Epithelial cell of esophagus (primary cell): Measurements from ENCODE around the gene DNPH1.

ENCODE experiments used
- DNase-seq: peaks from one replicate; pipeline ENCODE4 v3.0.0; 2010; ENCODE audit warnings: low read depth
- H3K4me3 ChIP-seq: 2 replicates; pipeline ENCODE4 v1.5.1; 2011; ENCODE audit warnings: mild to moderate bottlenecking, low read length, control low read depth
- TF ChIP-seq, protein P1 (sequence below): IDR thresholded peaks from 2 replicates; pipeline ENCODE4 v1.5.1; 2011; ENCODE audit warnings: low read depth, mild to moderate bottlenecking, low read length, control low read depth, inconsistent platforms; ENCODE audit not compliant: insufficient read depth; ENCODE audit errors: missing control alignments

Gene DNPH1

DNA sequence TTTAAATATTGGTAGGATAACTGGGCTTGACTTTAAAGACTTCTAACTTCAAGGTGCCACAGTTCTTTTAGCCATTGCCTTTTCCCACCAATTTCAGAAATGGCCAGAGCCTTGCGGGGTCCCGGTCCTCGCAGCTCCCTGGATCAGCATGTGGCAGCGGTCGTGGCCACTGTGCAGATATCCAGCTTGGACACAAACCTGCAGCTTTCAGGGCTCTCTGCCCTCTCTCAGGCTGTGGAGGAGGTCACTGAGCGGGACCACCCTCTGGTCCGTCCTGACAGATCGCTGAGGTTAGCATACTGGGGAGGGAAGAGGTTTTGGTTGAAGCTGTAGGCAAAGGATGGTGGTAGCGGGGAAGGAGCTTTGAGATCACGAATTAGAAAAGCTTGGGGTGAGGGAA, 40.9 kb downstream of the DNPH1 start:
- H3K4me3 ChIP-seq, result peak overlapping the region; percentile 26
- no peak for DNase-seq
- TF ChIP-seq, protein P1, sequence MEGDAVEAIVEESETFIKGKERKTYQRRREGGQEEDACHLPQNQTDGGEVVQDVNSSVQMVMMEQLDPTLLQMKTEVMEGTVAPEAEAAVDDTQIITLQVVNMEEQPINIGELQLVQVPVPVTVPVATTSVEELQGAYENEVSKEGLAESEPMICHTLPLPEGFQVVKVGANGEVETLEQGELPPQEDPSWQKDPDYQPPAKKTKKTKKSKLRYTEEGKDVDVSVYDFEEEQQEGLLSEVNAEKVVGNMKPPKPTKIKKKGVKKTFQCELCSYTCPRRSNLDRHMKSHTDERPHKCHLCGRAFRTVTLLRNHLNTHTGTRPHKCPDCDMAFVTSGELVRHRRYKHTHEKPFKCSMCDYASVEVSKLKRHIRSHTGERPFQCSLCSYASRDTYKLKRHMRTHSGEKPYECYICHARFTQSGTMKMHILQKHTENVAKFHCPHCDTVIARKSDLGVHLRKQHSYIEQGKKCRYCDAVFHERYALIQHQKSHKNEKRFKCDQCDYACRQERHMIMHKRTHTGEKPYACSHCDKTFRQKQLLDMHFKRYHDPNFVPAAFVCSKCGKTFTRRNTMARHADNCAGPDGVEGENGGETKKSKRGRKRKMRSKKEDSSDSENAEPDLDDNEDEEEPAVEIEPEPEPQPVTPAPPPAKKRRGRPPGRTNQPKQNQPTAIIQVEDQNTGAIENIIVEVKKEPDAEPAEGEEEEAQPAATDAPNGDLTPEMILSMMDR, result no peak

DNA sequence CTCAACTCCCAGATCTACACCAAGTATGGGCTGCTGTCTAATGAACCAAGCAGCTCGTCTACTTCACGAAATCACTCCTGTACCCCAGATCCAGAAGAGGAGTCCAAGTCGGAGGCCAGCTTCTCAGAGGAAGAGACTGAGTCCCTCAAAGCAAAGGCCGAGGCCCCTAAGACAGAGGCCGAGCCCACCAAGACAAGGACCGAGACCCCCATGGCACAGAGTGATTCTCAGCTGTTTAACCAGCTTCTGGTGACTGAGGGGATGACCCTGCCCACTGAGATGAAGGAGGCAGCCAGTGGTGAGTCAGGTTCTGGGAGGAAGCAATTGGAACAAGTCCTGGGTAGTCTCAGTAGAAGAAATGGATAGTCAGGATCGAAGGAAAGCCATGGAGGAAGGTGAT, 41.5 kb downstream of the DNPH1 start:
- TF ChIP-seq, protein P1, result no peak
- H3K4me3 ChIP-seq, result peak overlapping the region; percentile 26

DNA sequence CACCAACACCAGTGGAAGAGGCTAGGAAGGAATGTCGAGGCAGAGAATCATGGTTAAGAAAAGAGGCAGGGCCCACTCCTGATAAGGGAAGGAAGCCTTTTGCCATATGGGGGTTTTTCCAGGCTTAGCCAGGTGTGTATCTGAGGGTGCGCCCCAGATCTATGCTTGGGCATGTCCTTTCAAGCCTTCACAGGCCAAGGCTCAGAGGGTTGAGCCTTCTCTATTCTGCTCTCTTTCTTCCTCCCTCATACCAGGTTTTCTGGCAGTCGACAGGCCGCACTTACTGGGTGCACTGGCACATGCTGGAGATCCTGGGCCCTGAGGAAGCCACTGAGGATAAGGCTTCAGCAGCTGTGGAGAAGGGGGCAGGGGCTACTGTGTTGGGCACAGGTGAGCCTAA, 42.6 kb downstream of the DNPH1 start:
- DNase-seq, result peak; percentile 79
- peak overlapping the region; percentile 26 for H3K4me3 ChIP-seq
- TF ChIP-seq, protein P1, result no peak

More for the DNA sequence above, 41.5 kb downstream of the DNPH1 start:
- DNase-seq, result no peak

DNA sequence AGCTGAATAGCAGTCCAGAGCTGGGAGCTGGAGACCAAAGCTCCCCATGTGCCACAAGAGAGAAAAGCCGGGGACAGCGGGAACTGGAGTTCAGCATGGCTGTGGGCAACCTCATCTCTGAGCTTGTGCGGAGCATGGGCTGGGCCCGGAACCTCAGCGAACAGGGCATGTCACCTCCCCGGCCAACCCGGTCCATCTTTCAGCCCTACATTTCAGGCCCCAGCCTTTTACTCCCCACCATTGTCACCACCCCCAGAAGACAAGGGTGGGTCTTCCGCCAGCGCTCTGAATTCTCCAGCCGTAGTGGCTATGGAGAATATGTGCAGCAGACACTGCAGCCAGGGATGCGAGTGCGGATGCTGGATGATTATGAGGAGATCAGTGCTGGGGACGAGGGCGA, 43.3 kb downstream of the DNPH1 start:
- H3K4me3 ChIP-seq, result no peak overlapping the region
- TF ChIP-seq, protein P1, result no peak
- no peak for DNase-seq

DNA sequence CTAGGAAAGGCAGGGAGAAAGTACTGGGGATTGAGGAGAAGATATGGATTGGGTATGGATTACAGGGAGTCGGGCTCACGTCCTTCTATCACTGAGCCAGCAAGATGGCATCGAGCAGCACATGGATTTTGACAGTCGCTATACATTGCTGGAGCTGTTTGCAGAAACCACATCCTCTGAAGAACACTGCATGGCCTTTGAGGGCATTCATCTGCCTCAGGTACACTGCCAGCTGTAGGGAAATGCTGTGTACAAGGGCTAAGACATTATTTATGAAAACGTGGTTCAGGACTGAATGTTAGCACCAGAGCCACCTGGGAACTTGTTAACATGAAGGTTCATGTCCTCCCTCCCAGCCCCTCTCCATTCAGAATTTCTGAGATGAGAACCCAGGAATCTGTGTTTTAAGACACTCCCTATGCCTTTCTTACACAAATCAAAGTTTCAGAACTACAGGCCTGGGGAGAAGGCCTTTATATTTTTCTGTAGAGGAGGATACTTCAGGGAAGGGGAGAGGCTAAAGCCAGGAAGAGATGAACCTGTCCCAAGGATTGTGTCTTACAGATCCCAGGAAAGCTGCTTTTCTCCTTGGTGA, 43.8 kb downstream of the DNPH1 start:
- no peak overlapping the region for H3K4me3 ChIP-seq
- TF ChIP-seq, protein P1, result no peak
- no peak for DNase-seq

DNA sequence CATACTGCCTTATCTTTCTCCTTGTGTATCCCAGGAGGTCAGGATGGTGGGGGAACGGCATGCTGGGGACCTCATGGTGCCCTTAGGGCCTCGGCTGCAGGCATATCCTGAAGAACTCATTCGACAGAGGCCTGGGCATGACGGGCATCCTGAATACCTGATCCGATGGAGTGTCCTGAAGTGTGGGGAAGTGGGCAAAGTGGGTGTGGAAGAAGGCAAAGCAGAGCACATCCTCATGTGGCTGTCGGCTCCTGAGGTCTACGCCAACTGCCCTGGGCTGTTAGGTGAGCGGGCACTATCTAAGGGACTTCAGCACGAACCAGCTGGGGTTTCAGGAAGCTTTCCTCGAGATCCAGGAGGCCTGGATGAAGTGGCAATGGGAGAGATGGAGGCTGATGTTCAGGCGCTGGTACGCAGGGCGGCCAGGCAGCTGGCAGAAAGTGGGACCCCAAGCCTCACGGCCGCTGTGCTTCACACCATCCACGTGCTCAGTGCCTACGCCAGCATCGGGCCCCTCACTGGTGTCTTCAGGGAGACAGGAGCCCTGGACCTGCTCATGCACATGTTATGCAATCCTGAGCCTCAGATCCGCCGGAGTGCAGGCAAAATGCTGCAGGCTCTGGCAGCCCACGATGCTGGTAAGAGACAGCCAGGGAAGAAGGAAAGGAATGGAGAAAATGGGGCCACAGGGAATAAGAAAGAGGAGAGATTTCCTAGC, 44.9 kb downstream of the DNPH1 start:
- TF ChIP-seq, protein P1, result no peak
- no peak overlapping the region for H3K4me3 ChIP-seq
- DNase-seq, result peak; percentile 20

DNA sequence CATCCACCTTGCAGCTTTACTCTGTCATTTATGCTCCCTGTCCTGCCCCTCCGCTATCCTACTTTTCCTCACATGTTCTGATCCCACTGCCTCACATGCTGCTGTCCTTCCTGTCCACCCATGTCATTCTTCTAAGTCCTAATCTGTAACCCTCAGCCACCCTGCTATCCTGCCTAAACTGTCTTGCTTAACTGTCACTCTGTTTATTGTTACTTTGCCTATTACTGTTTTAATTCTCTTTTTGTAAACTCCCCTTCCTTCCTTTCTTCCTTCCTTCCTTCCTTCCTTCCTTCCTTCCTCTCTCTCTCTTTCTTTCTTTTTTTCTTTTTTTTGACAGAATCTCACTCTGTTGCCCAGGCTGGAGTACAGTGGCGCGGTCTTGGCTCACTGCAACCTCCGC, 45.8 kb downstream of the DNPH1 start:
- TF ChIP-seq, protein P1, result no peak
- no peak for DNase-seq
- no peak overlapping the region for H3K4me3 ChIP-seq
